ENCODE measurements around the gene MEP1B.

The MEP1B gene

GRCh38 chr18:32252141-32252860 lies 62.5 kb downstream of the MEP1B start:
- H3K27me3 ChIP-seq = no peaks in the 10 kb centered on the region
- intact Hi-C loops (cut with DNase I; ENCODE audit: low total_unique reads) = no loop called here
- no peak for DNase-seq
- no peaks in the 10 kb centered on the region for H3K4me1 ChIP-seq
- no peak overlapping the region for H3K27ac ChIP-seq
- TF ChIP-seq CTCF (IDR thresholded peaks at IDR 0.05) = no peak
- H3K4me3 ChIP-seq = no peak overlapping the region
- no peaks in the 10 kb centered on the region for H3K36me3 ChIP-seq
- no peaks in the 10 kb centered on the region for H3K9me3 ChIP-seq

GRCh38 chr18:32255570-32255969 lies 65.7 kb downstream of the MEP1B start:
- Histone ChIP-seq H3K36me3 (no peaks in the 10 kb centered on the region), H3K27ac (no peak overlapping the region), H3K9me3 (no peaks in the 10 kb centered on the region), H3K4me1 (no peaks in the 10 kb centered on the region), H3K4me3 (no peak overlapping the region), H3K27me3 (no peaks in the 10 kb centered on the region)
- no peak for DNase-seq
- intact Hi-C loops (cut with DNase I; ENCODE audit: low total_unique reads) = no loop called here
- no peak for TF ChIP-seq CTCF (IDR thresholded peaks at IDR 0.05)

GRCh38 chr18:32257084-32257785 lies 67.4 kb downstream of the MEP1B start:
- intact Hi-C loops (cut with DNase I; ENCODE audit: low total_unique reads) = no loop called here
- no peaks in the 10 kb centered on the region for H3K36me3 ChIP-seq

GRCh38 chr18:32258148-32258547 lies 68.3 kb downstream of the MEP1B start:
- Histone ChIP-seq H3K4me3 (no peak overlapping the region), H3K4me1 (no peaks in the 10 kb centered on the region), H3K9me3 (no peaks in the 10 kb centered on the region), H3K36me3 (no peaks in the 10 kb centered on the region), H3K27ac (no peak overlapping the region), H3K27me3 (no peaks in the 10 kb centered on the region)
- DNase-seq = no peak
- TF ChIP-seq CTCF (IDR thresholded peaks at IDR 0.05) = no peak
- intact Hi-C loops (cut with DNase I; ENCODE audit: low total_unique reads) = no loop called here

More at GRCh38 chr18:32257084-32257785, 67.4 kb downstream of the MEP1B start:
- DNase-seq = no peak
- no peaks in the 10 kb centered on the region for H3K9me3 ChIP-seq
- no peak overlapping the region for H3K27ac ChIP-seq
- H3K4me3 ChIP-seq = no peak overlapping the region
- H3K27me3 ChIP-seq = no peaks in the 10 kb centered on the region
- no peaks in the 10 kb centered on the region for H3K4me1 ChIP-seq
- TF ChIP-seq CTCF (IDR thresholded peaks at IDR 0.05) = no peak

GRCh38 chr18:32258558-32259204 lies 68.8 kb downstream of the MEP1B start:
- Histone ChIP-seq H3K9me3 (no peaks in the 10 kb centered on the region), H3K27ac (no peak overlapping the region)
- TF ChIP-seq CTCF (IDR thresholded peaks at IDR 0.05) = no peak

More at GRCh38 chr18:32258558-32259204, 68.8 kb downstream of the MEP1B start:
- intact Hi-C loops (cut with DNase I; ENCODE audit: low total_unique reads) = no loop called here
- DNase-seq = no peak
- Histone ChIP-seq H3K27me3 (no peaks in the 10 kb centered on the region), H3K4me1 (no peaks in the 10 kb centered on the region), H3K4me3 (no peak overlapping the region), H3K36me3 (no peaks in the 10 kb centered on the region)
